ENCODE measurements around the gene TLE2.
A peak's percentile ranks its signal among the peaks of the same experiment; 100 is the strongest.

DNA sequence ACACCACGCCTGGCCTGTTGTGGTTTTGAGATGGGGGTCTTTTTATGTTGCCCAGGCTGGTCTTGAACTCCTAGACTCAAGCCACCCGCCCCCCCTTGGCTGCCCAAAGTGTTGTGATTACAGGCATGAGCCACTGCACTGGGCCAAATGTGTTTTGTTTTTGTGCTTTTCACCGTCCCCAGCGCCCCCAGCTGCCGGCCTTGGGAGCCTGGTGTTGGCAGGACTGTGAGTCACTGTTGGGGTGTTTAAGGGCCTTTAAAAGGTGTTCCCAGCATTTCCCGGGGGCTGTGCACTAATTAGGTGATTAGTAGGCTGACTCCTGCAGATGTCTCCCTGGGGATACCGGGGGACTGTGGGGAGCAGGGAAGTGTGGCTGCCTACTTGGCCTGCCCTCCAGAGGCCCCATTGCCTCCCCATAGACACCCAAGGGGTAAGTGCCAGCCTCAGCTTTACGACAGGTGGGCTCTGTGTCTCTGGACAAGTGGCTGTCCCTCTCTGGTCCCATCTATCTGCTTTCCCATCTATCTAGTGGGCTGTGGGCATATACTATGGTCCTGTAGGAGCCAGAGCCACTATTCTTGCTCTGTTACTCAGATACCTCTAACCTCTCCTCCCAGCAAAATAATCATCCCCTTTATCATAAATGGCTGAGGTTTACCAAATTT lies 45.0 kb upstream of the TLE2 start:
- TF ChIP-seq POLR2A (IDR thresholded peaks at IDR 0.05; ENCODE audit: low read depth, low read length) (no peak), CTCF (conservative IDR thresholded peaks at IDR 0.05; ENCODE audit: low read depth, low read length) (peak; percentile 25; the same call in 1 of the 2 replicates), RAD21 (IDR thresholded peaks at IDR 0.05; ENCODE audit: low read length) (0 out of 2 replicates have a peak, but pooled peaks have one; percentile 13), MAFK (IDR thresholded peaks at IDR 0.05; ENCODE audit: low read depth, low read length) (no peak), SMC3 (IDR thresholded peaks at IDR 0.05; ENCODE audit: low read depth, low read length) (peak; percentile 20; the same call in 1 of the 2 replicates), BHLHE40 (IDR thresholded peaks at IDR 0.05; ENCODE audit: low read depth, low read length) (no peak), RCOR1 (IDR thresholded peaks at IDR 0.05; ENCODE audit: insufficient replicate concordance, low read length) (no peak), MXI1 (IDR thresholded peaks at IDR 0.05; ENCODE audit: borderline replicate concordance, low read depth, low read length) (no peak), USF2 (IDR thresholded peaks at IDR 0.05; ENCODE audit: low read depth, low read length) (no peak), CHD1 (IDR thresholded peaks at IDR 0.05; ENCODE audit: low read depth, low read length) (no peak)
- TF ChIP-seq, protein P1, sequence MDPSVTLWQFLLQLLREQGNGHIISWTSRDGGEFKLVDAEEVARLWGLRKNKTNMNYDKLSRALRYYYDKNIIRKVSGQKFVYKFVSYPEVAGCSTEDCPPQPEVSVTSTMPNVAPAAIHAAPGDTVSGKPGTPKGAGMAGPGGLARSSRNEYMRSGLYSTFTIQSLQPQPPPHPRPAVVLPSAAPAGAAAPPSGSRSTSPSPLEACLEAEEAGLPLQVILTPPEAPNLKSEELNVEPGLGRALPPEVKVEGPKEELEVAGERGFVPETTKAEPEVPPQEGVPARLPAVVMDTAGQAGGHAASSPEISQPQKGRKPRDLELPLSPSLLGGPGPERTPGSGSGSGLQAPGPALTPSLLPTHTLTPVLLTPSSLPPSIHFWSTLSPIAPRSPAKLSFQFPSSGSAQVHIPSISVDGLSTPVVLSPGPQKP (IDR thresholded peaks at IDR 0.05; ENCODE audit: borderline replicate concordance, low read depth, low read length) = no peak
